ENCODE results near the gene CFL2. TPM values are rescaled to one million over a fixed set of nuclear protein-coding genes. Genes with fewer than 3 reads are reported as not detected.
"Not testable (repeated sequence)": the region's sequence is repeated elsewhere in the genome, so short reads cannot be mapped to it uniquely, and the experiment has no call there.

Gene CFL2
- total RNA-seq, 1 donor from 2014 or later: 19.6 TPM

DNA sequence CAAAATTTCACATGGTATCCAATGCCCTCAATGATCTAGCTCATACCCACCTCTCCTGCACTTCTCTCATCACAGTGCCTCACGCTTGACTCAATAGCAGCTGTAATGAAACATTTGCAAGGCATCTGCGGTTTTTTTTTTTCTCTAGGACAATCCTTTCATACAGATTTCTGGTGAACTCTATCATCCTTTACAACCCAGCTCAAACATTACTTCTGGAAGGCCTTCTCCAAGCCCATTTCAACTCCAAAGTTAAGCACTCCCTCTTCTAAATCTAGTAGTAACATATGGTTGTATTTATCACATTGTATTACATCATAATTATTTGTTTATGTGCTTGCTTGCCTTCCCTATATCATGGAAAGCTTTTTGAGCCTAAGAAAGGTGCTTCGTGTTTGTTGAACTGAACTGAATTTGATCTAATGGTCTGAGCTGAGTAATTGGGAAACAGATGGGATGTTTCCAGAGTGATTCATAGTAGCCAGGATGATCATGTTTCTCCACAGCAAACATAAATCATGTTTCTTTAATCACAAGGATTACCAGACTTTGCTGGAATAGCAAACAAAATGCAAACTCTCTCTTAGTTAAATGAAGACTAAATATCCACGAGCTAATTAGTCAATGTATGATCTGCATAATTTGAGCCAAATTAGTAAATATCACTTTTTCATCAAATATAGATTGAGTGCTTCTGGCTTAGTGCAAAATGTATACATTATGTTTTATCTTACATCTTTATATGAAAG lies 14.3 kb downstream of the CFL2 start:
- Mint-ChIP-seq H3K9me3 (ENCODE audit: low read depth) (no peaks in the 10 kb centered on the region), H3K4me1 (ENCODE audit: low read depth) (peaks cover 3% of the 10 kb centered on the region), H3K4me3 (ENCODE audit: low read depth) (no peak overlapping the region), H3K27ac (no peak overlapping the region), H3K36me3 (ENCODE audit: insufficient read depth) (no peaks in the 10 kb centered on the region), H3K27me3 (no peaks in the 10 kb centered on the region)
- no peak for DNase-seq (ENCODE audit: low spot score, unreplicated experiment)
- TF ChIP-seq, protein P1, sequence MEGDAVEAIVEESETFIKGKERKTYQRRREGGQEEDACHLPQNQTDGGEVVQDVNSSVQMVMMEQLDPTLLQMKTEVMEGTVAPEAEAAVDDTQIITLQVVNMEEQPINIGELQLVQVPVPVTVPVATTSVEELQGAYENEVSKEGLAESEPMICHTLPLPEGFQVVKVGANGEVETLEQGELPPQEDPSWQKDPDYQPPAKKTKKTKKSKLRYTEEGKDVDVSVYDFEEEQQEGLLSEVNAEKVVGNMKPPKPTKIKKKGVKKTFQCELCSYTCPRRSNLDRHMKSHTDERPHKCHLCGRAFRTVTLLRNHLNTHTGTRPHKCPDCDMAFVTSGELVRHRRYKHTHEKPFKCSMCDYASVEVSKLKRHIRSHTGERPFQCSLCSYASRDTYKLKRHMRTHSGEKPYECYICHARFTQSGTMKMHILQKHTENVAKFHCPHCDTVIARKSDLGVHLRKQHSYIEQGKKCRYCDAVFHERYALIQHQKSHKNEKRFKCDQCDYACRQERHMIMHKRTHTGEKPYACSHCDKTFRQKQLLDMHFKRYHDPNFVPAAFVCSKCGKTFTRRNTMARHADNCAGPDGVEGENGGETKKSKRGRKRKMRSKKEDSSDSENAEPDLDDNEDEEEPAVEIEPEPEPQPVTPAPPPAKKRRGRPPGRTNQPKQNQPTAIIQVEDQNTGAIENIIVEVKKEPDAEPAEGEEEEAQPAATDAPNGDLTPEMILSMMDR (IDR thresholded peaks at IDR 0.05; ENCODE audit: unreplicated experiment): no peak

DNA sequence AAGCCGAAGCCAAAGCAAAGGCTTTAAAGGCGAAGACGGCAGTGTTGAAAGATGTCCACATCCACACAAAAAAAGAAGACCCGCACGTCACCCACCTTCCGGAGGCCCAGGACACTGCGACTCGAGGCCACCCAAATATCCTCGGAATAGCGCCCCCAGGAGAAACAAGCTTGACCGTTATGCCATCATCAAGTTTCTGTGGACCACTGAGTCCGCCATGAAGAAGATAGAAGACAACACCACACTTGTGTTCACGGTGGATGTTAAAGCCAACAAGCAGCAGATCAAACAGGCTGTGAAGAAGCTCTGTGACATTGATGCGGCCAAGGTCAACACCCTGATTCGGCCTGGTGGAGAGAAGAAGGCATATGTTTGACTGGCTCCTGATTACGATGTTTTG lies 20.2 kb downstream of the CFL2 start:
- DNase-seq (ENCODE audit: low spot score, unreplicated experiment); H3K27ac Mint-ChIP-seq; H3K4me3 Mint-ChIP-seq (ENCODE audit: low read depth); H3K27me3 Mint-ChIP-seq; H3K4me1 Mint-ChIP-seq (ENCODE audit: low read depth); H3K9me3 Mint-ChIP-seq (ENCODE audit: low read depth); H3K36me3 Mint-ChIP-seq (ENCODE audit: insufficient read depth): not testable (repeated sequence)

- Mint-ChIP-seq H3K4me3 (ENCODE audit: low read depth) (peak overlapping the region; percentile 43), H3K27me3 (no peaks in the 10 kb centered on the region), H3K4me1 (ENCODE audit: low read depth) (peaks cover 8% of the 10 kb centered on the region), H3K9me3 (ENCODE audit: low read depth) (no peaks in the 10 kb centered on the region), H3K27ac (no peak overlapping the region), H3K36me3 (ENCODE audit: insufficient read depth) (no peaks in the 10 kb centered on the region)
- TF ChIP-seq, protein P1 (IDR thresholded peaks at IDR 0.05; ENCODE audit: unreplicated experiment): no peak
- DNase-seq (ENCODE audit: low spot score, unreplicated experiment): no peak
Observed at GRCh38 chr14:34693228-34693939, 21.0 kb downstream of the CFL2 start.

GRCh38 chr14:34692898-34693227 lies 21.5 kb downstream of the CFL2 start:
- TF ChIP-seq, protein P1 (IDR thresholded peaks at IDR 0.05; ENCODE audit: unreplicated experiment): no peak
- no peak overlapping the region for H3K27ac Mint-ChIP-seq
- no peak for DNase-seq (ENCODE audit: low spot score, unreplicated experiment)
- H3K4me1 Mint-ChIP-seq (ENCODE audit: low read depth): peaks cover 9% of the 10 kb centered on the region
- H3K36me3 Mint-ChIP-seq (ENCODE audit: insufficient read depth): no peaks in the 10 kb centered on the region
- H3K9me3 Mint-ChIP-seq (ENCODE audit: low read depth): no peaks in the 10 kb centered on the region
- H3K27me3 Mint-ChIP-seq: no peaks in the 10 kb centered on the region
- H3K4me3 Mint-ChIP-seq (ENCODE audit: low read depth): no peak overlapping the region

DNA sequence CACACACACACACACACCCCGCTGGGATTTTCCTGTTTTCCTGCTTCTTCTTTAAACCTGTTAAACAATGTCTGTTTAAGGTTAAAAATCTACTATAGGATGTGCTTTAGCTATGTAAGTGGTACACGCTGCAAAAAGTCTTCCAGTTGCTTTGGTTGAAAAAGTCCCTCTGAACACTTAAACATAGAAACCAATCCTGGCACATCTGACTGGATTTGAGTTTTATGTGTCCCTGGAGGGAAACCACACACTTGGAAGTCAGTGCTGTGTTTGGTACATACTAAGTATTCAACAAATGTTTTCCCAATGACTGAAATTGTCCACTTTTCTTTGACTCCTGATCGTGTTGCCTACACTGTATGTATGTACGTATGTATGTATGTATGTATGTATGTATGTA lies 22.0 kb downstream of the CFL2 start:
- no peak for DNase-seq (ENCODE audit: low spot score, unreplicated experiment)
- Mint-ChIP-seq H3K36me3 (ENCODE audit: insufficient read depth) (no peaks in the 10 kb centered on the region), H3K4me3 (ENCODE audit: low read depth) (no peak overlapping the region), H3K27me3 (no peaks in the 10 kb centered on the region), H3K27ac (no peak overlapping the region), H3K4me1 (ENCODE audit: low read depth) (peaks cover 14% of the 10 kb centered on the region), H3K9me3 (ENCODE audit: low read depth) (no peaks in the 10 kb centered on the region)
- TF ChIP-seq, protein P1 (IDR thresholded peaks at IDR 0.05; ENCODE audit: unreplicated experiment): no peak

DNA sequence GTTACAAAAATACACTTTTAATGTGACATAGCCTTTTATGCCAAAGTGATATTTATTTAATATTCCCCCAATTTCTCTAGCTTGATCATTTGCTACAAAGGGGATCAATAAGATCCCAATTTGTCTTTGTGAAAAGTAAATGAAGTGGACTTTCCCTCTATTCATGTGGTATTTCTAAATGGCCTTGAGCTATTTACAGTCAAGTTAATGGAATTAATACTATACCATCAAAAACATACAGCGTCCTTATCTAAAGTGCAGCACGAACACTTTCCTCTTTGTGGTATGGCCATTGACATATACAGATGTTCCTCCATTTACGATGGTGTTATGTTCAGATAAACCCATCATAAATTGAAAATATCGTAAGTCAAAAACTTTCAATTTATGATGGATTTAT lies 23.2 kb downstream of the CFL2 start:
- TF ChIP-seq, protein P1 (IDR thresholded peaks at IDR 0.05; ENCODE audit: unreplicated experiment): no peak
- Mint-ChIP-seq H3K4me1 (ENCODE audit: low read depth) (peaks cover 14% of the 10 kb centered on the region), H3K27ac (no peak overlapping the region), H3K36me3 (ENCODE audit: insufficient read depth) (no peaks in the 10 kb centered on the region), H3K9me3 (ENCODE audit: low read depth) (no peaks in the 10 kb centered on the region), H3K4me3 (ENCODE audit: low read depth) (no peak overlapping the region), H3K27me3 (no peaks in the 10 kb centered on the region)
- DNase-seq (ENCODE audit: low spot score, unreplicated experiment): no peak
